ENCODE data around the gene EYS. TPM values are rescaled to one million over a fixed set of nuclear protein-coding genes. Genes with fewer than 3 reads are reported as not detected.

Gene EYS
- total and polyA plus RNA-seq, 2 of the 13 experiments (the other 11 are each of a cell fraction or from before 2014, with no cell fraction given): 0.04 to 0.07 TPM

DNA sequence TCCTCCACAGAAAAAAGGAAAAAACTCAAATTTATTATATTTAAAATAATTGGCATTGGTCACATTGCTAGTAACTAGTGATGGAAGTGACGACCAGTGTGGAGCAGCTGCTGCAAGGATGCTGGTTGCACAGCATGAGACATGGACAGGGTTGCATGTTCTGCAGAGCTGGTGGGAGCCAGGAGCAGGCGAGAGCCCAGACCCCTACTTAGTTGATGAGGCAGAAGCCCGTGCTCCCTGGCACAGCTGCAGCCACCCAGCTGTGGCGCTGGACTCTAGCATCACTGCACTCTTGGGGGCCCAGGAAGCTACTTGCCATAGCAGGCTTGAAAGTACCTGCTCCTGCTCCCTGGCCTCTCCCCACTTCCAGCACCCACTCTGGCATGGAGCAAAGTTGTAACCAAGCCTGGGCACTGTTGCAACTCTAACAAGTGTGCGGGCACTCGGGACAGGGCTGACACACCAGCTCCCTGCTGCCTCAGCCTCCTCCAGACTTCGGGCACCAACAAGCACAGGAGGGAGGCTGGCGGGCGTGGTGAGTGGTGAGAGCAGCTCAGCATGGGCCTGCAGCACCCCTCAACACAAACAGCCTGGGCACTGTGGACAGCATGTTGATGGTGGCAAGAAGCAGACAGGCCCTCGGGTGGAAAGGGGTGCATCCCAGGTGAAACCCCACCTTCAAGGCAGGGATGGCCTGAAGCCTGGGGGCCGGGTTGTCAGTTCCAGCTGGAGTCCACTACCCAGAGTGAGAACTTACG, 69.6 kb downstream of the EYS start:
- FAIRE-seq (no peak), DNase-seq (ENCODE audit: low spot score) (no peak), ATAC-seq (peak; percentile 48)
- H3K9me3 ChIP-seq (ENCODE audit: low read length): no peaks in the 10 kb centered on the region
- H3K79me2 ChIP-seq (ENCODE audit: insufficient read depth, low read length): no peaks in the 10 kb centered on the region
- WGBS (ENCODE audit: low lambda C conversion rate): 16% methylated on average over 7 of the region's 12 CpGs
- intact Hi-C loops (cut with micrococcal nuclease; ENCODE audit: unreplicated experiment) (loop anchor here (1.0 kb wide), 1 partner anchor 139 kb away; no protein-coding TSS in a partner anchor), in situ Hi-C loops (cut with HindIII; ENCODE audit: extremely low pct_ligation_motif_present, low pct_unique_long_range_greater_than_20kb) (loop anchor here (25.0 kb wide), 2 partner anchors 625 to 850 kb away; no protein-coding TSS in a partner anchor)
- H3K4me3 ChIP-seq (replicated peaks in 1 of 3; ENCODE audit: insufficient read depth in 1 of 3, low read depth in 2 of 3, low read length in 3 of 3): no peak overlapping the region
- ChIA-PET POLR2A (no interaction called here), CTCF (ENCODE audit: low intra/inter-chr PET ratio, low total read pairs) (interaction anchor here (1.6 kb wide), 1 partner anchor 621 kb away, joined by 5 read pairs; no protein-coding TSS in a partner anchor)
- H3K4me1 ChIP-seq (ENCODE audit: insufficient read depth, low read length): no peaks in the 10 kb centered on the region
- H3K4me2 ChIP-seq (ENCODE audit: low read depth, low read length): no peak overlapping the region
- no peak overlapping the region for H3K9ac ChIP-seq (ENCODE audit: insufficient read depth, low read depth, low read length)
- BruUV-seq (replicated peaks): no TSS peak
- H3K36me3 ChIP-seq (replicated peaks in 1 of 2; ENCODE audit: control insufficient read depth in 1 of 2, insufficient read depth in 2 of 2, low read length in 2 of 2): no peaks in the 10 kb centered on the region
- H2AFZ ChIP-seq (ENCODE audit: low read length): no peak overlapping the region
- H4K20me1 ChIP-seq (ENCODE audit: insufficient read depth, low read length): no peaks in the 10 kb centered on the region
- H3K27ac ChIP-seq (ENCODE audit: extremely low read length, insufficient read depth, low read length): no peak overlapping the region
- no peaks in the 10 kb centered on the region for H3K27me3 ChIP-seq (ENCODE audit: control insufficient read depth in 1 of 2, insufficient read depth in 2 of 2, low read length in 2 of 2)
- no peak for TF ChIP-seq RBM22 (optimal IDR thresholded peaks at IDR 0.05; ENCODE audit: low read length)
- TF ChIP-seq ZNF672 (CRISPR knock-in tag; IDR thresholded peaks at IDR 0.05): no peak
- no peak for TF ChIP-seq RFX3 (CRISPR knock-in tag; IDR thresholded peaks at IDR 0.05)
- no peak for TF ChIP-seq ZNF235 (CRISPR knock-in tag; IDR thresholded peaks at IDR 0.05; ENCODE audit: borderline replicate concordance)
- no peak for TF ChIP-seq MYPOP (CRISPR knock-in tag; IDR thresholded peaks at IDR 0.05)
- no peak for TF ChIP-seq CTCF (CRISPR knock-in tag; IDR thresholded peaks at IDR 0.05)
- TF ChIP-seq MXI1 (IDR thresholded peaks at IDR 0.05; ENCODE audit: borderline replicate concordance, low read depth, low read length): no peak
- TF ChIP-seq, protein P1, sequence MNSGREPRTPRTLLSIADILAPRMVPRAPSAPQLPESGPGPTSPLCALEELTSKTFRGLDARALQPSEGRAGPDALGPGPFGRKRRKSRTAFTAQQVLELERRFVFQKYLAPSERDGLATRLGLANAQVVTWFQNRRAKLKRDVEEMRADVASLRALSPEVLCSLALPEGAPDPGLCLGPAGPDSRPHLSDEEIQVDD (CRISPR knock-in tag; IDR thresholded peaks at IDR 0.05; ENCODE audit: borderline replicate concordance): no peak

Data from HepG2 (cell line).